Fibroblast of the conjunctiva (primary cell): ENCODE results near the gene WASF2.
"Not testable (repeated sequence)": the region's sequence is repeated elsewhere in the genome, so short reads cannot be mapped to it uniquely, and the experiment has no call there.

ENCODE experiments used
- DNase-seq: peaks from one replicate; pipeline ENCODE4 v3.0.0-alpha.2; 2010; ENCODE audit warnings: low read depth

Gene WASF2

DNA sequence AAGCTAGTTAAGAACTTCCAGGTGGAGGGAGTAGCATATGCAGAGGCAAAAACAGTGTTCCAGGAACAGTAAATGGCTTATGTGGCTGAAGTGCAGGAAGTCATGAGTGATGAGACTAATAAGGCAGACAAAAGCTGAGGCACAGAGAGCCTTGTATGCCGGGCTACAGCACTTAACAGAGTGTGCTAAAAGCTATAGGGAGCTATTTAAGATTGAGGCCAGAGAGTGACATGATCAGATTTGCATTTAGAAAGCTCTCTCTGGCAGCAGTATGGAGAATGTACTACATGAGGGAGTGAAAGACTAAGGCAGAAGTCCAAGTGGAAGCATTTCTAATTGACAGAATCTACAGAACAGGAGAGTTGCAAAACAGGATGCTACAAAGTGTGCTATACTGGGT, 38.6 kb downstream of the WASF2 start:
- no peak for DNase-seq

DNA sequence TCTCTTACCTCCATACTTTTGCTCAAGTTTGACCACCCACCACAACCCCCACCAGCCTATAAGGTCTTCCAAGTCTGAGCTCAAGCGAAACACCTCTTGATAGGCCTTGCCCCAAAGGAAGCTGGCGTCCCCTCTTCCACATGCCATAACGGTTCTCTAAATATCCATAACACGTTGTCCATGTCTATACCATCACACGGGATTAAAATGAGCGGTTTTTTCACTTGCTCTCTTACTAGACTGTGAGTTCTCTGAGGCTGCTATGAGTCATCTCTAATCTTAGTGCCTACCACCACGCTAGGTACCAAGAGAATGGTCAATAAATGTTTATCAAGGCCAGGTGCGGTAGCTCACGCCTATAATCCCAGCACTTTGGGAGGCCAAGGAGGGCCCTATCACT, 41.0 kb downstream of the WASF2 start:
- DNase-seq, result no peak

DNA sequence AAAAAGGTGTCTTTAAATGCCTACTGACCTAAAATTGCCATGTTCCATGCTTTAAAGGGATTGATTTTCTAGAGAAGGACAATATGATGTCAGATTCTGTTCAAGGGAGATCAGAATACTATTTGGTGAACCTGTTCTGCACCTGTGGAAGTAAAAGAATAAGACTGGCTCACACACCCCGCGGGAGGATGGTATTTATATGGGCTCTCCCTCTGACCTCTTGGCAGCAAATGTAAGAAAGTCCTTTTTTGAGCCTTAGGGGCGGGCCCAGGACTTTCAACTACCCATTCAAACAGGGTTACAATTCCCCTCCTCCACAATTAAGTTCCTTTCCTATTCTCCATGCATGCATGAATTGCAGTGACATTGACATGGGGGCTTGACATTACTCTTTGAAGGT, 42.1 kb downstream of the WASF2 start:
- DNase-seq, result no peak

DNA sequence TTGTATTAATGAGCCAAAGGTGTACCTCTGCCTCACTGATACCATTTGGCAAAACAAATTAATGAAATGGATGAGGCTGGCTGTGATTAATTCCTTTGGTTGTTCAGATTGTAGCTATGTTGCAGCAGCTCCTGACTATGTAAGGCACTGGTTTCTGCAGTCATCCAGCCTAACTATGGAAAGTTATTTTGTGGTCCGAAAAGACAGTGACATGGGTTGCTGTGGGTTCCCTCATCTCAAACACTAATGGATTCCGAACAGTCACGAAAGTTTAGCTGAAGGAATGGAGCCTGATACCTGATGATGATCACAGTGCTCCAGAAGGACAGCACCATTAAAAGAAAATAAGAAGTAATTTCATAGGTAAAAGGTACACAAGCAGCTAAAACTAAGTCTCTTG, 42.6 kb downstream of the WASF2 start:
- DNase-seq, result no peak

DNA sequence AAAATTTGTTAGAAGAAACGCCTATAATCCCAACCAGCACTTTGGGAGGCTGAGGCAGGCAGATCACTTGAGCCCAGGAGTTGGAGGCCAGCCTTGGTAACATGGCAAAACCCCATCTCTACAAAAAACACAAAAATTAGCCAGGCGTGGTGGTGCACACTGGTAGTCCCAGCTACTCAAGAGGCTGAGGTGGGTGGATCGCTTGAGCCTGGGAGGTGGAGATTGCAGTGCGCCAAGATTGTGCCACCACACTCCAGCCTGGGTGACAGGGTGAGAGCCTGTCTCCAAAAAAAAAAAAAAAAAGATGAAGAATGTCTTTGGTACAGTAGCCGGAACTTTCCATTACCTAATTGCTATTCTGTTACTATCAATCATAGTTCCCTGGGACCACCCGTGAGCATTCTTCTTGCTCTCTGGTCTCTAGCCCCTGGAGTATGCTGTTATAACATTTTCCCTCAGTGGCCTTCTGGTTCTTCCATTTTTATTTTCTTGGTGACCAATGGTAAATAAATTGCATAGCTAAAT, 43.4 kb downstream of the WASF2 start:
- no peak for DNase-seq

DNA sequence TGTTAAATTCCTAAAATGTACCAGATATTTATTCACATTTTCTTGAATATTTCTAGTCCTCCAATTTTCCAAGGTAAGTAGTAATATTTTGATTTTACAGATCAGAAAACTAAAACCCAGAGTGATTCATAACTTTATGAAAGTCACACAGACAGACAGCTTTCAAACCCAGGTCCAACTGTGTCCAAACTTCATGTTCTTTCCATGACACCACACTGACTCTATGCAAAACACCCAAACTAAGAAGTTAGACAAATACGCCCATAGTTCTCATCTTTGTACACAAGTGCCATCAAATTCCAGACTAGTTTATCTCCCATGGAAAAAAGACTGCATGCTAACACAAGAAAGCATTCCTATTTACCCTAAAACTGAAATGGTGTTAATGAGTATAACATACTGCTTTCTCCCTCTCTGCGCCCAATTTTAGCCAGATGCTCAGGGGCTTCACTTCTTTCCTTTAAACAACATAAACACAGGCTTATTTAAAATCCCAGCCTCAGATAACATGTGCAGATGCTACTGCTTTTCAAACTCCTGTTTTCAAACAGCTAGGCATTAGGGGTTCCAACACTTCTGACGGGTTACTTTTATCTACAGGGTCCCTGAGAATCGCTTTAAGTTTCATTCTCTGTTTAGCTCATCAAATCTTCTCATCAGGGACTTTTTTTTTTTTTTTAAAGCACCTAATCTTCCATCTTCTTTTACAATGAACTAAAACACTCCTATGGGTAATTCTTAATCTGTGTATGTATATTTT, 44.6 kb downstream of the WASF2 start:
- DNase-seq, result no peak

DNA sequence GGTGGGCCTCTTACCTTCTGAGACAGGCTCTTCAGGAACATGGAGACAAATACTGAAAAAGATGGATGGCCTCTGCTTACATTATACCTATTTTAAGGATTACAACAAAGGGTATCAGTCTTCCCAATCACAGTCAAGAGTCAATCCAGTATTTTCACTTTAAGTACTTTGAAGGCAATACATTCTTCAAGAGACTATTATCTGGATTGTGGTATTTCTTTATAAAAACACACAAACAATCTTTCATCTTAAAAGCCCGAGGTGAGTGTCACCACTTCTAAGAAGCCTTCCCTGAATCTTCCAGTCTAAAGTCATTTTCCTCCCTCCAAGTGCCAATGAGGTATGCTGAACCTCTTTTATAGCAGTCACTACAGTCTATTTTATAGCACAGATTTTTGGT, 45.3 kb downstream of the WASF2 start:
- no peak for DNase-seq

DNA sequence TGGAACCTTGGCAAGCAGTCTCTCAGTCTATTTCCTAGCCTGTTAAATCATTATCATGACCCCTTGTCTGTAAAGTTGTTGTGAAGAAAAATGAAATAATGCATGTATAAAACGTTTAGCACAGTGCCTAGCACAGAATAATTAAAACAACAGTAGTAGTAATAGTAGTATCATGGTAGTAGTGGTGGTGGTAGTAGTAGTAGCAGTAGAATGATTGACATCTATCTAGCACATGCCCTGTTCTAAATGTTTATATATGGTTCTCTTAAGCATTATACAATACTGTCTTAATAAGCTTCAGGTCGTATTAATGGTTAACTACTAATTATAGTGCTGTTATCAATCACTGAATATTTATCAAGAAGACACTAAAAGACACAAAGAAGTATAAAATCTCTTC, 50.8 kb downstream of the WASF2 start:
- DNase-seq, result no peak

DNA sequence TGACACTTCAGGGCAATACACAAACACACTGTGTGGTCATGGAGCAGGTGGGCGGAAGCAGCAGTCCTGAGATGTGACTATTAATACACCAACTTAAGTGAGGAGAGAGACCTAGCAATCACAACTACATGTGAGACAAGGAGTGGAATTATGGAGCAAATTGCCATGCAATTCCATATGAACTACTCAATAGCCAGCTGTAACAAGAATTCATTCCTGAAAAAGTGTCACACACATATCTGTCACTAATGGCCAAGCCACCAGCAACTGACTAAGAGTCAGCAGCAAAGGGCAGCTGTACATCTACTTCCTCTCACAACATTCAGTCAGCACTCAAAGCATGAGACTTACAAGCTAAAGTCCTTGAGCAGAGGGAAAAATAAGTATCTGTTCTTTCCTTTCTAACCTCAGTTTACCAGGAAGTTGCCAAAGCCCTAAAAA, 51.3 kb downstream of the WASF2 start:
- DNase-seq, result no peak

DNA sequence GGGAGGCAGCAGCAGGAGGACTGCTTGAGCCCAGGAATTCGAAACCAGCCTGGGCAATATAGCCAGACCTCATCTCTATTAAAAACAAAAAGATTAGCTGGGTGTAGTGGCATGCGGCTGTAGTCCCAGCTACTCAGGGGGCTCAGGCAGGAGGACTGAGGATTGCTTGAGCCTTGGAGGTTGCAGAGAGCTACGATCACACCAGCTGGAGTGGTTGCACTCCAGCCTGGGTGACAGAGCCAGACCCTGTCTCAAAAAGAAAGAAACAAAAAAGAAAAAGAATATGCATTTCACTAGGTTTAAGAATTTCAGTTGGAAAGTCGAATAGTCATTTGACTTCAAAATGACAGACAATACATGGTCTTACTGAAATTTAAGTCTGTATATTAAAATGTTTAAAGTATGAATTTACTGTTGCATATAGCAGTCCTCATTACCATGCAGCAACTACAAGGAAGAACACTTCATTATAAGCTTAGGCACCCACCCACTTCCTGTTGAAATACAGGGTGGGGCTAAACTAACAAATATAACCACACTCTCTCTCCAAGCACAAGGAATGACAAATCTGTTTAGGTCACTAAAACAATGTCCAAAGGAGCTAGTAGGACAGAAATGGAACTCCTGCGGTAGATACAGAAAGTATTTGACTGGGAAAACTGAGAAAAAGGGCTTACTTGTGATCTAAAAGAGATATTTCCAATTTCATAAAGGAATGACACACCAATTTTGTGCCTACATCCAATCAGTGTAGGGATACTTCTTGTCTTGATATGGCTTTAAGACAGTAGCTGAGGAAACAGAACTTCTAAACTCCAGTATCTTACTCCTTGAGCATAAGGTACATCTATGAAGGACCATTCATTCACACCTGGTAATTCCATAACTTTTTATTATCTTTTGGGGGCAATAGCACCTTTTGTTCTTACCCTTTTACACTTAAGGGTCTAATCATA, 53.5 kb downstream of the WASF2 start:
- DNase-seq, result no peak

DNA sequence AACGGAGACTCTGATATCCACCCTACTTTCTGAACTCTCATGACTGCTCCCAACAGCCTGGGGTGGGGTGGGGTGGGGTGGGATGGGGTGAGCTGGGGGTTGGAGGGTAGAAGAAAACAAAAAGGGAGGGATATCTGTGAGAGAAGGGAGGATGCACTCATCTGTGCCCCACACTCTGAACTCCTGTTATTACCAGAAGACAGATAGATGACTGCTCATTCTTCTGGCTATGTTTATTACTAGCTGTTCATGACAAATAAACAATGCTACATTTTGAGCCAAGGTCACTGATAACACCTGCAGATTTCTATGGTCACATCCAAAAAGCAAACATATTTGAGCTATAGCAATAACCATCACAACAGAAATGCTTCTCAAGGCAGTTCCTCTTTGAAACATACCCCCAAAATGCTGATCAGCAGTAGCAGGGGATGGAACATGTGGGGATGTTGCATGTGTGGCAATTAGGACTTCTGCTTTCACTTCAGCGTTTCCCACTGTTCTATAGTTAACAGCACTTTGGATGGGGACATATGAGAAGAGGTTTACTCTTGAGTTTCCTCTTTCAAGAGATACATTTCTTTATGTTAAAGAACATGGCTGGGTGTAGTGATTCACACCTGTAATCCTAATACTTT, 54.3 kb downstream of the WASF2 start:
- no peak for DNase-seq

DNA sequence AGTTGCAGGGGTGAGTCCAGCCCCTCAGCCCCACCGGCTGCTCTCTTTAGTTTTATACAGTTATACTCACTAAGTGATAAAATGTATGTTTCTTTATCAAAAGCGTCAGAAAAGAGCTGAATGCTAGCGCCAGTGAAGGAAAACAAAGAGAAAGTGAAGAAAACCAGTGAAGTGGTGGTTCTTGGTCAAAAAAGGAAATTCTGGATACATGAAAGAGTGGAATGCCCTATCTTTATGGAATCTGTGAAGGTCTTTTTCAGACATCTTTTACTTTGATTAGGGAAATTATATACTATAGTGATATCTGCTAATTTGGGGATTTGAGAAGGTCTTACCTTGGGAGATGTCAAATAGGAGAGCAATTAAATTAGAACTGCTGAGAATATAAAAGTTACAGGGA, 56.3 kb downstream of the WASF2 start:
- DNase-seq, result no peak

DNA sequence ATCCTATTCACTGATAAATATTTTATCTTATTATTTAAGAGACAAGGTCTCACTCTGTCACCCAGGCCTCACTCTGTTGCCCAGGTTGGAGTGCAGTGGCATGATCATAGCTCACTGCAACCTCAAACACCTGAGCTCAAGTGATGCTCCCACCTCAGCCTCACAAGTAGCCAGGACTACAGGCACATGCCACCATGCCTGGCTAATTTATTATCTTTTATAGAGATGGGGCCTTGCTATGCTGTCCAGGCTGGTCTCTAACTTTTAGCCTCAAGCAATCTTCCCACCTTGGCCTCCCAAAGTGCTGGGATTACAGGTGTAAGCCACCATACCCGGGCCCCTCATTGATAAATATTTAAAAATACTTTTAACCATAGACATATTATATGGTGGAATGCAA, 57.2 kb downstream of the WASF2 start:
- DNase-seq, result not testable (repeated sequence)

DNA sequence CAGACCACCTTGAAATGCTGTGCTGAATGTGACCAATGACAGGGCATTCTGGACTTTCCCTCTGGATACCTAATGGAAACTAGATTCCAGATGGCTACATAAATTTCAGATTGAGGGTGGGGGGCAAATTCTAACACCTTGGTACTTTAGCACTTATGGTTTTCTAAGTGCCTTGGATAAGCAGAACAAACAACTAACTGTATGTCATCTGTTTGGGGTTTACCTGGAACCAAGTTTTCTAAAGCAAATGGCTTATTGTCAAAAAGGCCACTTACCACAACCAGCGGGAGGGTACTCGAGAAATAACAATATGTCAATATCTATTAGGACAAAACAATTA, 58.4 kb downstream of the WASF2 start:
- no peak for DNase-seq

DNA sequence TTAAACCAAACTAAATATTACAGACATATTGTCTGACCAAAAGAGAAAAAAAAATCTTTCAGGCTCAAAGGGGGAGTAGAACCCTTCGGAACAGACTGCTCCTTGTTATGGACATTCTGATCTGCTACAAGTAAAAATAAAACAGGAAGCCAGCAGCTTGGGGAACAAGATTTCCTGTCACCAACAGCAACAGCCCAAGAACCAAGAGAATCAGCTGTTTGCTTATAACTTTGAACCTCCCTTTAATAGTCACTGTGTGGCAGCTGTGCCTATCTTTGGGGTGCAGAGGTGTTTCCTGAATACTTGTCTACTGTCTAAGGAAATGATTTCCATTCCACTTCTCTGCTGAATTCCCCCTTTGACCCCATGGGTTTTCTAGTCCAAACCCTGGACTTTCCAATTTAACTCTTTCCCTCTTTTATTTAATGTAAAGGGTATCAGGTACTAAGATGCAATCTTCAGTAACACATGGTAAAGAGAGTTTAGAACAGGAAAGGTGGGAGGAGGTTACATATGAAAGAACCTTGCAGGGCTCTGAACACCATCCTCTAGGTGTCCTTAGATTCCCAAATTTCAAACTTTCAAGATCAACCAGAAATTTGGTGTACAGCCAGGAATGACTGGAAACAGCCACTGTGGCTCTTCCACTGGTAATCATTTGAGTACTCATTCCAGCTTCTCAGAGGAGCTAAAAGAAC, 58.9 kb downstream of the WASF2 start:
- DNase-seq, result no peak

DNA sequence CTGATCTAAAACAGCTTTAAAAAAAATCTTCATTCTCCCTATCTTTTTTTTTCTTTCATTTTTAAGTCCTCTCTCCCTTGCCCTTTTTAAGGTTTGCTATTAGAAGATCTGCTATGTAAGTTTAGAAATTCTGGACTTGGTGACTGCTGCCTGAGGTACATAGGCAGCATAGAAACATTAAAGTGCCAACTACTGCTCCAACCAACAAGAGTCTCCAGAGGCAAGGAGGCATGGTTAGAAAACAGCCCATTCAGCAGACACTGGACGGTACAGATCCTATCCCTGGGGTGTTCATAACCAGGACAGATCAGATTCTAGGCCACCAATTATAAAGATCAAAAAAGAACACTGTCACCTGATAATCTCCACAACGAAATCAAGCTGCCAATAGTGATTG, 60.9 kb downstream of the WASF2 start:
- DNase-seq, result no peak

DNA sequence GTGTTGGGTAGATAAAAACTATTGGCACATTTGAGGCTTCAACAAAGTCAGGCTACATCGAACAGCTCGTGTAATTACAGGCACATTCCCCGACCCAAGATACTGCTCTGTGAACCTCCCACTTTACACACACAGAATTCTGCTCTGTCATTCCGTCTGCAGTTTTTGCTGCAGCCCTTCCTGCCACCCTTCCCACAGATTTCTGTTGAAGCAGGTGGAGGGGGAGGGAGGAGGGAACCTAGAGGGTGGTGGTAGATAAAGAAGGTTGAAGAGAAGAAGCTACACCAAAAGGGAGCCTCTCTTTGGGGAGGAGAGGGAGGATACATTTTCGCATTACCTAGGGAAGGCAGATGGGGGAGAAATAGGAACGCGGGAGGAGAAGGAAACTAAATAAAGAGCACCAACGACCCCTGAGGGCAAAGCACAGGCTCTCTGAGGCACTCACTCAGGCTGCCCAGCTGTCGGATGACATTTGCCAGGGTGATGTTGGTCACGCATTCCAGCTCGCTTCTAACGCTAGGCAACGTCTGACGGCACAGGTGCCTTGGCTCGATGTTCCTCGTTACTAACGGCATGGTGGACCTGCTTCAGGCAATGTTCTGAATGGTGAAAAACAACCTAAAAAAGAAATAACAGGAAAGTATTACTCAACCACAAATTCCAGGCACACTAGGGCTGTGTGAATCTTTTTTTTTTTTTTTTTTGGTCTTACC, 61.5 kb downstream of the WASF2 start:
- no peak for DNase-seq

DNA sequence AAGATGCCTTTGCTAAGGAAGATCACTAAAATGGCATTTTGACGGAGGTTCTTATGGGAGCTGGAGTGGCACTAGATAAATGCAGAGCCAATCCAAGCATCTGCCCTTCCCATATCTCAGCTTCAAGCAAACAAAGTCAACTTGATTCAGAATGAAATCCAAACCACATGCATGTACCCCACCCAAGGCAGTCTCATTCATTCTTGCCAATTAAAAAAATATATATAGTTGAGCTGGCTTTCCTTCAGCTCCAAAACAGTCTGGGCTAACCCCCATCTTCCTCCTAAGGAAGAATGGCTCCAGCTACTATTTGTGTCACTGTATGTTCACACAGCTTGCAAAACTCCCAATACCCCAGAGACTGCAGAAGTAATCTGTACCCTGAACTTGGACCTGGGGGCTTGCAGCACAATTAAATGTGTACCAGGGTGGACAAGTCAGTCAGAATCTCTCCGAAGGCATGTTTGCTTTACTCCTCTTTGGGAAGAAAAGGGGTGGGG, 62.1 kb downstream of the WASF2 start:
- DNase-seq, result no peak

DNA sequence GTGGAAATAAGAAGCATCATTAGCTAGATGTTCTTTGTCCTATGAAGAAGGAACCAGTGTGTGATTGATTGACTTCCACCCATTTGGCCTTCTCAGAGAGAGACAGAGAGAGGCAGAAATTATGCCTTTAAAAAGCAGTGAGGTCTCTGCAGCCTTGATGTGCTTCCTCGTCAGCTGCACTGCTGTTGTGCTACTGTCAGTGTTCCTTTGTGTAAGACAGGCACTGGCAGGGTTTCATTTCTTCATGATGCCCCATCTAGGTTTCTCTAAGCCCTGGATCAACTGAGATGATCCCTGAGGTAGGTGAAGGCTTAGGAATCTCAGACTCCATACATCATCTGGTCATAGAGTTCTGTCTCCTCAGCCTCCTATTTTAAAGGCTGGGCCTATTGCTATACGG, 62.6 kb downstream of the WASF2 start:
- DNase-seq, result no peak

DNA sequence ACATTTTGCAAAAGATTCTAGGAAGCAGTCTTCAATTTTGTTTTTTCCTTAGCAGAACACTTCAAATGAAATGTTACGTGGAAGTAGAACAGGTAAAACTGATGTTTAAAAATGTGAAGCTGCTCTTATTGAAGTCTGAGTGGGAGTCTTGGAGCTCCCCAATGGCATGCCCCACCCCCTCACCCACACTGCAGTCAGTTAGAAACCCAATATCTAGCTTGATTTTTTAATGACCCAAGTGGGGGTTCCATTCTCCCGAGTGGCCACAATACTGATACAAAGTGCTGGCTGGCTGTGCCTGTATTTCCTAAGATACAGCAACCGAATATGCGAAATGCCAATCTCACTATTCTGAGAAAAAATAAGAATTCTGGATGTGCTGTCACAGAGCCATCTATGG, 66.3 kb downstream of the WASF2 start:
- DNase-seq, result no peak
